Activated T-cell treated with anti-CD3 and anti-CD28 coated beads for 1 hour (primary cell): ENCODE data around the gene LRRK1.

Experiments
- DNase-seq: peaks from one replicate; pipeline ENCODE4 v3.0.0-alpha.2; 2020; ENCODE audit warnings: low read depth

LRRK1 gene

GRCh38 chr15:100932676-100933348 lies 13.7 kb downstream of the LRRK1 start:
- no peak for DNase-seq

DNA sequence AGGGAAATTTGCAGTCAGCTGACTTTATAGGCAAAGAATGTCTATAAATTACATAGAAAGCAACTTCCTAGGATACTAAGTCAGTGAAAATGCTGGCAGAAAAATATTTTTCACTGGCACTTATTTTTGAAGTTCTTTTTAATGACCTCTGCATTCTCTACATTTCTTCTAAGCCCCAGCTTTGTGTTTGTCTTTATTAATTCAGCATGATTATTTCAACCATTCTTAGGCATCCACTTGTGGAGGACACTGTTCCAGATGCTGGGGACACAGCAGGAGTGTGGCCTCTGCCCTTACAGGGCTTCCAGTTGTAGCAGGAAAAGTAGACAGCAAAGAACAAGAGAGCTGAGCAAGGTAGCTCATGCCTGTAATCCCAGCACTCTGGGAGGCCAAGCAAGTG lies 15.0 kb downstream of the LRRK1 start:
- no peak for DNase-seq

DNA sequence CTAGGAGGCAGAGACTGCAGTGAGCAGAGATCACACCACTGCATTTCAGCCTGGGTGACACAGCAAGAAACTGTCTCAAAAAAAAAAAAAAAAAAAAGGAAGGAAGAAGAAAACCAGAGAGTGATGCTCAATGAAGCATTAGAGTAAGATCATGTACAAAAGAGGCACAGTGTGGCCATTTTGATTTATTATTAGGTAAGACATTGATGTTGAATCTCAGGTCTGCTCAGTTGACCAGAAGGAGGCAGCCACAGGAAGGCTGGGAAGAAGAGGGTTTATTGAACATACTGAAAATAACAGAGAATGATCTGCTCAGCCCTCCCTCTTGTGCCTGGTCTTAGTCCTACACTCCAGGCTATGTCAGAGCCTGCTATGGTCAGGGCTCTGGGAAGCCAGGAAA lies 15.6 kb downstream of the LRRK1 start:
- DNase-seq, result no peak

DNA sequence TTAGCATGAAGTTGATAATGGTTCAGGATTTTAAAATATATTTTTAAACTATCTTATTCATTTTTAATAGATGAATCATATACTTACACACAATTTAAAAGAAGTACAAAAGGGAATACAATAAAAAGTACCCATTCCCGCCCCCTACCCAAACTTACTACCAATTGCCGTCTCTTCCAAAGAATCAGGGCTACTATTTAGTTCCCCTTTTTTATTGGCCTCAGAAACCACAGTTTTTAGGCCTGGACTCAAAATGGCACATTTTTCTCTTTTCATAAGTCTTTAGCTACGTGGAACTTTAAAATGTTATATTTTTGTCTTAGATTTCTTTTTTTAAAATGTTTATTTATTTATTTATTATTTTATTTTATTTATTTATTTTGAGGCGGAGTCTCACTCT lies 18.0 kb downstream of the LRRK1 start:
- DNase-seq, result no peak

GRCh38 chr15:100939791-100940190 lies 20.6 kb downstream of the LRRK1 start:
- DNase-seq, result no peak

DNA sequence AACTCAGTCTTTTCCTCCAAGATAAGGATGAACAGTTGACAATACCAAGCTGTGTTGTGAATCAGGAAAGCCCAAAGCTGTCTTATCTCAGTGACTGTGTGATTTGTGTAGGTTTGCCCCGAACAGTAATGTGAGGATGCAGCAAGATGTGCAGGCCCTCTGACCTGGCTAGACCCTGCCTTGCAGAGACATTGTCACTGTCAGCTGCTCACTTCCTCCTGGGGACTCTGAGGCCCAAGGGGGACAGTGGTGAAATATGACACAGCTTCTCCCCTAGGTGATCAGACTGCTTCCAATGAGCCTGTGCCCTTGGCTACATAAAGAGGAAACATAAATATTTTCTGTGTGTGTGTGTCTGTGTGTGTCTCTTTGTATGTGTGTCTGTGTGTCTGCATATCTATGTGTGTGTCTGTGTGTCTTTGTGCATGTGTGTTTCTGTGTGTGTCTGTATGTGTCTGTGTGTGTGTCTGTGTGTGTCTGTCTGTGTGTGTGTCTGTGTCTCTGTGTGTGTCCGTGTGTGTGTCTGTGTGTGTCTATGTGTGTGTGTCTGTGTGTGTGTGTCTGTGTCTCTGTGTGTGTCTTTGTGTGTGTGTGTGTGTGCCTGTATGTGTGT lies 21.7 kb downstream of the LRRK1 start:
- DNase-seq, result no peak

DNA sequence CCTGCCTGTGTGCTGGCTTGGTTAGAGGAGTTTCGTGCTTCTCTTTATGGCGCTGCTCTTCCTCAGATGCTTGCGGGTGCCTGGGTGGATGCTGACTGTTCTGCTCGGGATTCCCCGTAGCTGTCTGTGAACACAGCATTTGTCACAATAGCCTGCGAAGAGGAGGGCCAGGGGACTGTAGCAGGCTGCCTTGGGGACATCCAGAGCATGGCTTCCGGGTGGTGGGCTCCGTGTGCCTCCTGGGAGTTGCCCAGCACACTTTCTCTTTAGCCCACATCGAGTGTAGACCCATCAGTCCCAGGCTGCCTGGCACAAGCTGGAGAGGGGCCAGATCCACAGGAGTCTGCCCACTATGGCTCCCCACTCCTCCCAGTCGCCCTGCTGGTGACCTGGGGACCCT lies 22.4 kb downstream of the LRRK1 start:
- DNase-seq, result no peak

GRCh38 chr15:100942656-100943425 lies 23.7 kb downstream of the LRRK1 start:
- DNase-seq, result no peak

DNA sequence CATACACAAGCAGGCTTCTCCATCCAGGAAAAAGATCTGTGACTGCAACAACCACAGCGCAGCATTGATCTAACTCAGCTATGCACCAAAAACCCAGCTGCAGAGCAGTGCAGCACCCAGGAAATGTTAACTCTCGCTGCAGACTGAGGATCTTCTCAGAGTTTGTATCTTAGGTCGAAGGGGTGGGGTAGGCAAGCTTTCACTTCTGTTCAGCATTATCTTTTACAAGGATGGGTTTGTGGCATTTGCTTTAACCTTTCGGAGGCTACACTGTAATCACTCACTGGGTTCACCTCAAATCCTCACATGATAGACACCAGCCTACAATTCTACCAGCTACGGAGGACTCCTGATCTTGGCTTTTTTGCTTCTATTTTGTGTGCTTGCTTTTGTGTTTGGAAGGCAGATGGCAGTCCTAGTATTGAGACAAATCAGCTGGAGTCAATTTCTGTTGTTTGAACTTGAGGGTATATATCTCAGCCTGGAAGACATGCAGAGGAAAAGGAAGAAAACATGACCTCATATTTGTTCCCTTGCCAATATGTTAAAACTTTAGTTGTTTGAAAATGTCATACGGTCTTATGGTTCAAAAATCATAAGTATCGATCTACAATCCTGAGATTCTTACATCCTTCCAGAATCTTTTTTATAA lies 25.2 kb downstream of the LRRK1 start:
- no peak for DNase-seq

DNA sequence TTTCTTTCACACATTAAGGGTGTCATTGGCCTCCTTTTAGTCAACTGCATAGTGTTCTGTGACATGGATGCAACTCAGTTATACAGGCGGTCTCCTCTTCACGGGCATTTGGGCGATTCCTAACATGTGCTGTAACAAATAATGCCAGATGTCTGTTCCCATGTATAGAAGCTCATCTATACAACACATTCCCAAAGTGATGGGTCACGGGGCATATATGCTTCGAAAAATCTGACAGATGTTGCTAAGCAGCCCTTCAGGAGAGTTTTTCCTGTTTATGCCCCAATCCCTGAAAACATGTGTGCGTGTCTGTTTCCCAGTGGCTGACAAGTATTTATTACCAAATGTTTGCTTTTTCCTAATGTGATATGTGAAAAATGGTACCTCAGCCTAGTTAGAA lies 25.8 kb downstream of the LRRK1 start:
- no peak for DNase-seq

DNA sequence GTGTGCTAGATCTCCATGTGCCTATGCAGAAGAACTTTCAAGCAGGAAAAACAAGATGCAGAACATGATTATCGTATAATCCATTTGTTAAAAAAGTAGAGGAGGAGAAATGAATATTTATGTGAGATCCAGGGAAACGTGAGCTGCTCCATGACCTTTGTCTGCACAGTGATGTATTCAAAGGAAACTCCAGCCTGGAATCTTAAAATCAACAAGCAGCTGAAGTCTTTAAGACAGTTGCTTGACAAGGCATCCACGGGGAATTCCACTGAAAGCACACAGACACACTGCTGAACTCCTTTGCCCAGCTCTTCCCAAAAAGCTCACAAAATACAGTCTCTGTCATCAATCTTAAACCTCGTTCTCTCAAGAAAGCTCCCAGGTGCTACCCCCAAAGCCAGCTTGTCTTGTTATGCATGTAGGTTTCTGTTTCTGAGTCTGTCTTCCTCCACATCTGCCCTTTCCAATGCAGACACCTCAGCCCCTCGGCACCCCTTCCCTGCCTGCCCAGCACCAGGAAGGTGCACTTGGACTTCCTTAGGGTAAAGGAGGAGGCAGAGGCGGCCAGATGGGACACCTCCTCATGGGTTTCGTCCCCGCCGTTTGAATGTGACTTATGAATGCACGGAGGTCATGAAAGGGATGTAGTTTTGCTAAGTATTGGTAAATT lies 28.7 kb downstream of the LRRK1 start:
- DNase-seq, result no peak

DNA sequence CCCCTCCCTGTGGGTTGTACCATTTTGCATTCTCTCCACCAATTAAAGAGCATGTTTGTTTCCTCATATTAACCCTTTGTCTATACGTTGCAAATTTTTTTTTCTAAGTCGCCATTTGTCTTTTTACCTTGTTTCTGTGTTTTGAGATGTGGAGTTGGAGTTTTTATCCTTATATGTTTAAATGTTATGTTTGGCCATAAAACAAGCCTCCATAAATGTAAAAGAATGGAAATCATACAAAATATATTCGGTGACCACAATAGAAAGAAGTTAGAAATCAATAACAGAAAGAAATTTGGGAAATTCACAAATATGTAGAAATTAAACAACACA lies 29.2 kb downstream of the LRRK1 start:
- no peak for DNase-seq

DNA sequence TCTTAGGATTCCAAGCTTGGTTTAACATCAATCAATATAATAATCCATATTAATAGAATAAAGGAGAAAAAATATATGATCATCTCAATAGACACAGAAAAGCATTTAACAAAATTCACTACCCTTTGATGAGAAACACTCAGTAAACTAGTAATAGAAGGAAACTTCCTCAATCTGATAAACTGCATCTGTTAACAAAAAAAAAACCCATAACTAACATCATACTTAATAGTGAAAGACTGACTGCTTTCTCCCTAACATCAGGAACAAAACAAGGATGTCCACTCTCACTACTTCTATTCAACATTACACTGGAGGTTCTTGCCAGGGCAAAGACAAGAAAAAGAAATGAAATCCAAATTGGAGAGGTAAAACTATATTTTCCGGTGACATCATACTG lies 30.5 kb downstream of the LRRK1 start:
- DNase-seq, result no peak

- DNase-seq, result no peak
Observed at GRCh38 chr15:100951965-100952364, 32.8 kb downstream of the LRRK1 start.

DNA sequence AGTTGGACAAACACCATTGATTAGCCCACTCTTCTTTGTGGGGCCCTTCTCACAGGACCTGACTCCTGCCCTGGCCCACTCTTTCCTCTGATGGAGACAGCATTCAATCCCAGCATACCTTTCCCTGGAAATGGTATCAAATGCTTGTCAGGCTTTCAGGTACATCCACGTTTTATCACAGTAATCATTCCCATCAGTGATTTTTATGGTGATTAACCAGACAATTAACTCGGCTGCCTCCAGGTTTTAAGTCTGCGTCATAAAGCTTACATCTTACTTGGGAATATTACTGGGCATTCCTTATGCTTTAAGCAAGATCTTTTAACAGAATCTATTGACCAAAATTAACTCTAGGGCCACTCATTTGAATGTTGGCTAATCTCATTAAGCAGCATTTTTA lies 33.4 kb downstream of the LRRK1 start:
- DNase-seq, result no peak

- no peak for DNase-seq
Observed at GRCh38 chr15:100958326-100959065, 39.3 kb downstream of the LRRK1 start.

- DNase-seq, result no peak
Observed at GRCh38 chr15:100959066-100960050, 40.2 kb downstream of the LRRK1 start.

- DNase-seq, result no peak
Observed at GRCh38 chr15:100966997-100967396, 47.8 kb downstream of the LRRK1 start.

GRCh38 chr15:100968050-100968966 lies 49.2 kb downstream of the LRRK1 start:
- DNase-seq, result no peak
